Hepatocyte (in vitro differentiated cells): ENCODE results near the gene ITFG1.

ENCODE experiments used
- EZH2phosphoT487 ChIP-seq: fragments of 200-600 bp; sonication (generic); IDR thresholded peaks from one replicate; pipeline ENCODE4 v1.6.1; 2018; ENCODE audit warnings: antibody characterized with exemption, mild to moderate bottlenecking, low read depth, moderate library complexity; ENCODE audit not compliant: unreplicated experiment, severe bottlenecking
- TF ChIP-seq, protein P1 (sequence below): fragments of 200-600 bp; sonication (generic); IDR thresholded peaks from 2 replicates; pipeline ENCODE4 v1.5.1; 2016; ENCODE audit warnings: antibody characterized with exemption, mild to moderate bottlenecking; ENCODE audit not compliant: poor library complexity

DNA sequence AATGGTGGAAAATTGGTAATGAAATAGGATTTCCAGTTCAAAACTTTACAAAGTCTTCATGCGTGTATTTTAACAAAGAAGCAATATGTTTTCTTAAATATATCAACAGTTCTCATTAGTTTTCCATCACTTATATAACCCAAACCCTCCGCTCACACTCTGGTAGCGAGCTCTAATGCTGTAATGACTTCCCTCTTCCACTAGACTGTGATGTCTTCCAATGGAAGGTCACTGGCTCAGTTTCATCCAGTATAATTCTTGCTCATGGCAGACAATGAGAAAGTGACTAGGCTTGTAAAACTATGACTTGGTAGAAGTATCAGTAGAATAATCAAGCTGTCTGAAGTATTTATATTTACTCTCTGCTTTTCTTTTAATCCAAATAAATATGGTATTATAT lies 349.9 kb downstream of the ITFG1 start:
- TF ChIP-seq, protein P1, sequence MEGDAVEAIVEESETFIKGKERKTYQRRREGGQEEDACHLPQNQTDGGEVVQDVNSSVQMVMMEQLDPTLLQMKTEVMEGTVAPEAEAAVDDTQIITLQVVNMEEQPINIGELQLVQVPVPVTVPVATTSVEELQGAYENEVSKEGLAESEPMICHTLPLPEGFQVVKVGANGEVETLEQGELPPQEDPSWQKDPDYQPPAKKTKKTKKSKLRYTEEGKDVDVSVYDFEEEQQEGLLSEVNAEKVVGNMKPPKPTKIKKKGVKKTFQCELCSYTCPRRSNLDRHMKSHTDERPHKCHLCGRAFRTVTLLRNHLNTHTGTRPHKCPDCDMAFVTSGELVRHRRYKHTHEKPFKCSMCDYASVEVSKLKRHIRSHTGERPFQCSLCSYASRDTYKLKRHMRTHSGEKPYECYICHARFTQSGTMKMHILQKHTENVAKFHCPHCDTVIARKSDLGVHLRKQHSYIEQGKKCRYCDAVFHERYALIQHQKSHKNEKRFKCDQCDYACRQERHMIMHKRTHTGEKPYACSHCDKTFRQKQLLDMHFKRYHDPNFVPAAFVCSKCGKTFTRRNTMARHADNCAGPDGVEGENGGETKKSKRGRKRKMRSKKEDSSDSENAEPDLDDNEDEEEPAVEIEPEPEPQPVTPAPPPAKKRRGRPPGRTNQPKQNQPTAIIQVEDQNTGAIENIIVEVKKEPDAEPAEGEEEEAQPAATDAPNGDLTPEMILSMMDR: no peak
- TF ChIP-seq EZH2phosphoT487: no peak
